ENCODE measurements around the gene AGRP.

Gene AGRP

DNA sequence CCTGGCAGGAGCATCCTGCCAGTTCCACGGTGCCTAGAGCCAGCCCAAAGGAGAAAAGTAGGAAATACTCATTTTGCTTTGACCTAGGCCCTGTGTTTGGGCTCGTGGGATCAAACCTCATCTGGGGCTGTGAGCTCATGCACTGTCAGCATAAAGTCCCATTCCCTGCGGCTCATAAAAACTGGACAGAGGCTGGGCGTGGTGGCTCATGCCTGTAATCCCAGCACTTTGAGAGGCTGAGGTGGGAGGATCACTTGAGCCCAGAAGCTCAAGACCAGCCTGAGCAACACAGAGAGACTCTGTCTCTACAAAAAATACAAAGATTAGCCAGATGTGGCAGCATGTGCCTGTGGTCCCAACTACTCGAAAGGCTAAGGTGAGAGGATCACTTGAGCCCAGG, 20.3 kb downstream of the AGRP start:
- no peak for DNase-seq

DNA sequence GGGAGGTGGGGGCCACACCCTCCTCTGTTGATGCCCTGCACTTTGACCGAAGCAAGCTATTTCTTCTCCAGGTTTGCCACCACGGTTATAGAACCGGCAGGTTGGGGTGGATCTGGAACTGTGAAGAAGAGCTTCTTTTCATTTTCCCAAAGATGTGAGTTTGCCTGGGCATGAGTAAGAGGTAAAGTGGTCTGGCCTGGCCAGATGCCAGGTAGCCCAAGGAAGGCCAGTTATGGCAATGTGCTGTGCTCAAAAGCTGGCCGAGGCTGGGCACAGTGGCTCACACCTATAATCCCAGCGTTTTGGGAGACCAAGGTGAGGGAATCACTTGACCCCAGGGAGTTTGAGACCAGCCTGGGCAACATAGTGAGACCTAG, 21.1 kb downstream of the AGRP start:
- DNase-seq: no peak

GRCh38 chr16:67461600-67462278, 21.6 kb downstream of the AGRP start:
- DNase-seq: peak in 1 of 14 donors; percentile 33

GRCh38 chr16:67460961-67461360, 22.4 kb downstream of the AGRP start:
- no peak for DNase-seq

GRCh38 chr16:67460168-67460567, 23.2 kb downstream of the AGRP start:
- no peak for DNase-seq

DNA sequence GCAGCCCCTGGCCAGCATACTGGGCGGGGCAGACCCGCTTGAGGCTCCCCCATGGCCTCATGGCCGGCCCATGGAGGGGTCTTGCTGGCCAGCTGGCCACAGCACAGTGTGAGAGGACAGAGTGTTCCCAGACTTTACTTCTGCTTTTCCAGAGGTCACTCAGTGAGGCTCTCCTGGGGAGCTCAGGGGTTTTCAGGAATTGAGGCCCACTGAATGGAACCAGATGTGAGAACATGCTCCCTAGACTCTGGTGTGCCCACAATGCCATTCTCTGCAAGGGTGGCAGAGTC, 23.5 kb downstream of the AGRP start:
- DNase-seq: peak in 1 of 14 donors; percentile 62

- peak in 6 of 14 donors; percentile 29 to 79 (median 59) for DNase-seq
Observed at GRCh38 chr16:67459066-67459860, 24.1 kb downstream of the AGRP start.

- DNase-seq: no peak
Observed at GRCh38 chr16:67458121-67458641, 25.2 kb downstream of the AGRP start.

- no peak for DNase-seq
Observed at GRCh38 chr16:67457611-67458010, 25.7 kb downstream of the AGRP start.

GRCh38 chr16:67456391-67457081, 26.8 kb downstream of the AGRP start:
- peak in 3 of 14 donors; percentile 29 to 40 (median 31) for DNase-seq

DNA sequence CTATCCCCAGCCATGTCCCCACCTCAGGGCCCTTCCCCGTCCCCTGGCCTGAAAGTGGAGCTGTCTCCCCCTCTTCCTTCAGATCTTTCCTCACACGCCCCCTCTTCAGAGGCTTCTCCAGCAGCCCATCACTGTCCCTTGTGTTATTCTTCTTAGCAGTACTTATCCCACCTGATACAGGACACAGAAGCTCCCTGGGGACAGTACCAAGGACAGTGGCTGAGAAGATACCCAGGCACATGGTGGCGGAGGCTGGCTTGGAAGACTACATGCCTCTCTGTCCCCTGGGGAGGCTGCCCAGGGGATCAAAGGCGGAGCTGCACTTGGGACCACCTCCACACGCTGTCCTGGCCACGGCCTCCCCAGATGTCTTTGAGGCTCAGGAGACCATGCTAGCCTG, 28.5 kb downstream of the AGRP start:
- no peak for DNase-seq

GRCh38 chr16:67454104-67454503, 29.2 kb downstream of the AGRP start:
- DNase-seq: no peak

GRCh38 chr16:67451704-67452435, 31.5 kb downstream of the AGRP start:
- DNase-seq: no peak

GRCh38 chr16:67451061-67451703, 32.2 kb downstream of the AGRP start:
- peak in 6 of 14 donors; percentile 10 to 60 (median 28) for DNase-seq

DNA sequence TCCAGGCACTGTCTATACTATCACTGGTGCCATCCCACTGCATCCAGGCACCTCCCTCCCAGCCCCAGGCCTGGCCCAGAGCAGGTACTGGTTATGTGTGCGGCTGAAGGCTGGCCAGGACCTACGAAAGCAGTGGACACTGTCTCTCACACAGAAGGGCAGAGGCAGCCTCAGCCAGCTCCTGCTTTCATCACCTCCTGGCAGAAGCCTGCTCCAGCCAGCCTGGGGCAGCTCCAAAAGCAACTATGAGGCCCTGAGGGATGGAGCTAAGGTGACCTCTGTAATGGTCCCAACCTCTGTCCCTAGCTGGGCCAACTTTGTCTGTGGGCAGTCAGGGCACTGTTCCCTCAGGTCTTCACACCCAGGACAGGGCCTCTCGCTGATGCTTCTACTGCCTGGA, 33.6 kb downstream of the AGRP start:
- peak in 2 of 14 donors; percentile 22 to 37 for DNase-seq

DNA sequence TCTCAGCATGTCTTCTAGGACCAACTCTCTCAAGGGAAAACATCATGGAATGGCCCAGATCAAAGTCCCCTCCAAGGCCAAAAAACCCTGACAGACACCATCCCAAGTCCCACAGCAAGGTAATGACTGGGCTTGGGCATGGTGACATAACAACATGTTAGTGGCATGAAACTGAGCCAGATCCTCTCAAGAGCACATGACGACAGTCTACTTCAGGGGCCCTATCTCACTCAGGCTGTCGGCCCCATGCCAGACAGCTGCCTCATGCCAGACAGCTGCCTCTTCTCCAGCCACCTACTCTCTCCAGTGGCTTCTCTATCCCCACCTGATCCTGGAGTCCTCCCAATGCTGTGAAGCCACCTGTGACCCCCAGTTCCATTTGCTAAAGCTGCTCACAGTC, 34.0 kb downstream of the AGRP start:
- no peak for DNase-seq

DNA sequence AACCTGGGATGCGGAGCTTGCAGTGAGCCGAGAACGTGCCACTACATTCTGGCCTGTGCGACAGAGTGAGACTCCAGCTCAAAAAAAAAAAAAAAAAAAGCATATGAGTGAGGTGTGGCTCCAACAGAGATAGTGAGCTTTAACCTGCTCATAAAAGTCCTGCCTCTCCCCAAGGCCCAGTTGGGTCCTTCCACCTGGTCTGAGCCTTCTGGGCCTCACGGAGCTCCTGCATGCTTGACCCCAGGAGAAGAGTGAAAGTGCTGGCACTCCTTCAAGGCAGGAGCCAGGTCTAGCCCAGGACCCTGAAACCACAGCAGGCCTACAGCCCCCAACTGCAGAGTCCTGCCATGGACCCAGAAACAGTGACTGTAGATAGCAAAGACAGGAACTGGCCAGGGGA, 34.8 kb downstream of the AGRP start:
- DNase-seq: no peak

DNA sequence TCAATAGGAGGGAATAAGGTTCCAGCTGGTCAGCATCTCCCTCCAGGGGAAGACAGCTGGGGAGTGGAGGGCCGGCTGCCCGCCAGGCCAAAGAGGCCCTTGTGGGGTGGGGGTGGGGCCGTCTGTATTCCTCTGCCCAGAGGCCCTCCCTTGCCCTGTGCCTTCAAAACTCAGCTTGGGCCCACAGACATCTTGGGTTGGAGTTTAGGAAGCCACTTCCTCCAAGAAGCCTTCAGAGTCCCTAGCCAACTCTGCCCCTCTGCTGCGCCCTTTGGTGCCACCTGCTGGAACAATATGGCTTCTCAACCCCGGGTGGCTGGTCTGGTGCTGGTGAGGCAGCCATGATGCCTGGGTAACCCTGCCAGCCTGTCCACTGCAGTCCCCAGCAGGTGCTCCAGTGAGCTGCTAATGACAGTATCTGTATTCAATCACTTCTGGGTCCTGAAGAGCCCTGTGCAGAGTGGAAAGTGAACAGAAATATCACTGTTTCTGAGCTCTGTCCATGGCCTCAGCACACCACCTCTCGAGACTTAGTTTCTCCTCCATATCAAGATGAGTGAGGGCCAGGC, 35.8 kb downstream of the AGRP start:
- peak in 2 of 14 donors; percentile 11 to 18 for DNase-seq

GRCh38 chr16:67446968-67447507, 36.3 kb downstream of the AGRP start:
- no peak for DNase-seq

- peak in 2 of 14 donors; percentile 18 to 30 for DNase-seq
Observed at GRCh38 chr16:67445913-67446907, 37.1 kb downstream of the AGRP start.

Data from C1 segment of cervical spinal cord (tissue), 14 donors.